B cell (primary cell): ENCODE results near the gene PHF12. TPM values are rescaled to one million over a fixed set of nuclear protein-coding genes. Genes with fewer than 3 reads are reported as not detected.

Experiments used
- ATAC-seq: fragments of 200-7000 bp; cut with Tn5 transposase; one replicate; pipeline ENCODE4 v1.10.0; 2021; ENCODE audit warnings: low read depth, mild to moderate bottlenecking, moderate number of reproducible peaks, moderate library complexity
- CTCF ChIA-PET: fragments of 350-600 bp; sonication (Branson Sonifier 250); formaldehyde crosslinking; loops from one replicate; lab custom pipeline; 2021; ENCODE audit warnings: antibody characterized with exemption, inconsistent platforms; lab: Charles Lee
- POLR2A ChIA-PET: fragments of 350-600 bp; sonication (Branson Sonifier 250); formaldehyde crosslinking; loops from one replicate; lab custom pipeline; 2021; ENCODE audit warnings: antibody characterized with exemption; lab: Charles Lee
- DNase-seq: peaks from one replicate; pipeline ENCODE4 v3.0.0; 2013
- H2AFZ ChIP-seq: 2 replicates; pipeline ENCODE4 v1.6.1; 2012; ENCODE audit warnings: mild to moderate bottlenecking, low read depth, low read length; ENCODE audit not compliant: insufficient read depth, poor library complexity, severe bottlenecking
- H3K27ac ChIP-seq, 2 donors: 1 replicate in 1 of 2; 2 replicates in 1 of 2; pipeline ENCODE4 v1.5.1; 2012 to 2013; ENCODE audit warnings: low read length in 2 of 2, mild to moderate bottlenecking in 2 of 2, moderate library complexity in 1 of 2
- H3K27me3 ChIP-seq, 4 experiments: fragments of 200-600 bp in 1 of 4; sonication (generic) in 1 of 4; replicated peaks in 1 of 4; 1 replicate in 2 of 4; 2 replicates in 2 of 4; pipeline versions ENCODE4 v1.6.1 to v1.7.0; 2013 to 2016; ENCODE audit warnings: low read length in 3 of 4, mild to moderate bottlenecking in 2 of 4, mixed read lengths in 1 of 4, moderate library complexity in 1 of 4; ENCODE audit not compliant: insufficient read depth in 4 of 4, control insufficient read depth in 3 of 4; ENCODE audit errors: control extremely low read depth in 1 of 4
- H3K36me3 ChIP-seq, 2 experiments: replicated peaks in 1 of 2; 1 replicate in 1 of 2; 2 replicates in 1 of 2; pipeline versions ENCODE4 v1.6.1 to v1.7.1; 2013; ENCODE audit warnings: low read length in 1 of 2; ENCODE audit not compliant: insufficient read depth in 2 of 2, control insufficient read depth in 1 of 2; ENCODE audit errors: control extremely low read depth in 1 of 2, extremely low read depth in 1 of 2
- H3K4me1 ChIP-seq, 2 donors: fragments of 200-600 bp in 1 of 2; sonication (generic) in 1 of 2; 1 replicate in 1 of 2; 2 replicates in 1 of 2; pipeline versions ENCODE4 v1.5.1 to v1.6.1; 2013 to 2017; ENCODE audit warnings: low read length in 2 of 2; ENCODE audit not compliant: control insufficient read depth in 2 of 2, insufficient read depth in 2 of 2
- H3K4me2 ChIP-seq: replicated peaks from 2 replicates; pipeline ENCODE3; 2012; ENCODE audit warnings: mild to moderate bottlenecking, low read depth, low read length; ENCODE audit not compliant: poor library complexity, severe bottlenecking
- H3K4me3 ChIP-seq, 5 experiments: fragments of 200-600 bp in 1 of 5; sonication (generic) in 1 of 5; 1 replicate in 3 of 5; 2 replicates in 2 of 5; pipeline versions ENCODE4 v1.5.1 to v1.7.0; 2011 to 2016; ENCODE audit warnings: low read length in 4 of 5, mild to moderate bottlenecking in 4 of 5, low read depth in 2 of 5, control low read depth in 1 of 5, moderate library complexity in 1 of 5; ENCODE audit not compliant: insufficient read depth in 1 of 5; ENCODE audit errors: control extremely low read depth in 1 of 5, extremely low read depth in 1 of 5
- H3K79me2 ChIP-seq: fragments of 200-600 bp; sonication (generic); one replicate; pipeline ENCODE4 v1.6.0; 2016; ENCODE audit warnings: low read length; ENCODE audit not compliant: control insufficient read depth, insufficient read depth
- H3K9ac ChIP-seq: fragments of 200-600 bp; sonication (generic); 2 replicates; pipeline ENCODE4 v1.6.1; 2017; ENCODE audit warnings: mild to moderate bottlenecking, low read length, moderate library complexity
- H3K9me3 ChIP-seq, 3 donors: one replicate each; pipeline versions ENCODE4 v1.6.1 to v1.7.1; 2013; ENCODE audit warnings: low read length in 2 of 3; ENCODE audit not compliant: control insufficient read depth in 2 of 3, insufficient read depth in 1 of 3; ENCODE audit errors: control extremely low read depth in 1 of 3
- H4K20me1 ChIP-seq: 2 replicates; pipeline ENCODE4 v1.6.0; 2012; ENCODE audit warnings: mild to moderate bottlenecking, low read length; ENCODE audit not compliant: insufficient read depth, control insufficient read depth, poor library complexity, severe bottlenecking
- H3K27ac Mint-ChIP-seq: one replicate; pipeline ENCODE4 v1.8.0; 2021; ENCODE audit warnings: mixed read lengths
- H3K27me3 Mint-ChIP-seq: one replicate; pipeline ENCODE4 v1.8.0; 2021; ENCODE audit warnings: mixed read lengths
- H3K4me1 Mint-ChIP-seq: one replicate; pipeline ENCODE4 v1.8.0; 2021; ENCODE audit warnings: mixed read lengths
- H3K4me3 Mint-ChIP-seq: one replicate; pipeline ENCODE4 v1.8.0; 2021; ENCODE audit warnings: mixed read lengths
- H3K9me3 Mint-ChIP-seq: one replicate; pipeline ENCODE4 v1.8.0; 2022; ENCODE audit warnings: mixed read lengths; ENCODE audit not compliant: insufficient read depth
- CTCF ChIP-seq: fragments of 200-600 bp; IDR thresholded peaks from one replicate; pipeline ENCODE4 v1.8.0; 2022; ENCODE audit warnings: antibody characterized with exemption, mild to moderate bottlenecking
- EZH2 ChIP-seq: IDR thresholded peaks from 2 replicates; pipeline ENCODE4 v1.6.1; 2012; ENCODE audit warnings: borderline replicate concordance, low read depth, mild to moderate bottlenecking, moderate library complexity, low read length; ENCODE audit not compliant: insufficient read depth, poor library complexity, severe bottlenecking
- WGBS: methylation state at CpG from one replicate; pipeline ENCODE4 v1.1.5; 2013; ENCODE audit warnings: missing lambda C conversion rate; ENCODE audit not compliant: insufficient coverage; 5-methylcytosine and 5-hydroxymethylcytosine counted together
- intact Hi-C: fragments of 100-400 bp; cut with micrococcal nuclease; formaldehyde crosslinking; loops from one replicate; pipeline ENCODE4 v1.10.0; 2022
- polyA plus RNA-seq: library from polyadenylated mRNA; depleted of rRNA; stranded (reverse); fragments of >200 nt; gene quantifications from 2 replicates; pipeline ENCODE4 v1.2.3, GENCODE V29; 2012
- total RNA-seq, 2 donors: library from RNA; stranded (reverse); fragments of 120-200 nt in 1 of 2; gene quantifications; 1 replicate in 1 of 2; 2 replicates in 1 of 2; pipeline versions ENCODE4 v1.2.3 to v1.2.4, GENCODE V29; 2013 to 2022

PHF12 gene
- total and polyA plus RNA-seq, 2 donors (not counting 1 experiment from before 2014, with no cell fraction given), result 116 to 140 TPM

- Histone ChIP-seq H3K9ac (peak overlapping the region; percentile 87), H3K4me1 (peaks cover 21 to 36% of the 10 kb centered on the region in 2 donors), H3K27ac (peak overlapping the region; percentile 61 to 77), H3K36me3 (peaks cover 0 to 21% of the 10 kb centered on the region in 2 experiments), H2AFZ (peak overlapping the region; percentile 94), H3K4me2 (peak overlapping the region; percentile 91), H4K20me1 (no peaks in the 10 kb centered on the region), H3K4me3 (peak overlapping the region; percentile 68 to 90 (median 76)), H3K79me2 (peaks cover 51% of the 10 kb centered on the region), H3K27me3 (no peaks in the 10 kb centered on the region), H3K9me3 (no peaks in the 10 kb centered on the region)
- peaks cover 39% of the 10 kb centered on the region for H3K4me1 Mint-ChIP-seq
- DNase-seq (no peak), ATAC-seq (peak; percentile 40)
- H3K4me3 Mint-ChIP-seq, result peak overlapping the region; percentile 88
- CTCF ChIA-PET, result interaction anchor here (0.5 to 9.1 kb wide), 23 partner anchors 9 to 190 kb away, joined by 3 to 137 read pairs (median 6); partner anchors contain the start of genes FAM222B, NEK8, PROCA1 and RPL23A
- no peaks in the 10 kb centered on the region for H3K27me3 Mint-ChIP-seq
- intact Hi-C loops, result loop anchor here (1.0 to 5.0 kb wide), 4 partner anchors 13 to 255 kb away; partner anchors contain the start of genes BLTP2 and PHF12
- POLR2A ChIA-PET, result interaction anchor here (0.7 to 2.1 kb wide), 7 partner anchors 9 to 175 kb away, joined by 3 to 17 read pairs (median 6); partner anchors contain the start of genes FAM222B and NEK8
- no peaks in the 10 kb centered on the region for H3K9me3 Mint-ChIP-seq
- 3% methylated on average over 61 of the region's 62 CpGs for WGBS
- peak overlapping the region; percentile 88 for H3K27ac Mint-ChIP-seq
- TF ChIP-seq EZH2 (no peak), CTCF (no peak)
Observed at GRCh38 chr17:28901866-28902818, 49.2 kb downstream of the PHF12 start.
